HG02798 (cell line): ENCODE results near the gene COBL.

Experiments
- ATAC-seq: cut with Tn5 transposase; IDR thresholded peaks from one replicate; pipeline ENCODE4 v1.9.1; 2021; ENCODE audit warnings: mild to moderate bottlenecking; ENCODE audit not compliant: unreplicated experiment, poor library complexity

COBL gene

GRCh38 chr7:51260516-51260915 lies 56.1 kb downstream of the COBL start:
- no peak for ATAC-seq

DNA sequence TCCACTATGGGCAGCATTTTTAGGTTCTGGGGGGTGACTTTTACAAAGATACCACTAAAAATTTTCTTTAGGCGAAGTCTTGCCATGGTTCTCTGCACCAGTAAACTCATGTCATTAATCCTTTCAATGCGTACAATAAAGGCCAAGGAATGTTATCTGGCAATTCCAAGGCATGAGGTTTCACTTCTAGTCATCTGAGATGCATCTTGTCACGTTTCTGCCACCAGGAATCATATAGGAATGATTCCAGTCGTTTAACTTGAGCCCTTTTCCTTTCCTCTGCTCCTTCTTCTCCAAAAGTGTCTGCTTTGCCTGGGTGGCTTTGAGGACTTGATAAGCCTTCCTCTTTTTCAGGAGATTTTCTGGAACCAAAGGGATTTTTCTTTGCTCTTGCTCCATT lies 56.8 kb downstream of the COBL start:
- no peak for ATAC-seq

- no peak for ATAC-seq
These were observed 59.7 kb downstream of the COBL start for GRCh38 chr7:51256916-51257315.

- ATAC-seq: no peak
These were observed 60.3 kb downstream of the COBL start for GRCh38 chr7:51256209-51256781.

GRCh38 chr7:51255536-51256208 lies 60.9 kb downstream of the COBL start:
- ATAC-seq: no peak

GRCh38 chr7:51255036-51255435 lies 61.6 kb downstream of the COBL start:
- no peak for ATAC-seq

DNA sequence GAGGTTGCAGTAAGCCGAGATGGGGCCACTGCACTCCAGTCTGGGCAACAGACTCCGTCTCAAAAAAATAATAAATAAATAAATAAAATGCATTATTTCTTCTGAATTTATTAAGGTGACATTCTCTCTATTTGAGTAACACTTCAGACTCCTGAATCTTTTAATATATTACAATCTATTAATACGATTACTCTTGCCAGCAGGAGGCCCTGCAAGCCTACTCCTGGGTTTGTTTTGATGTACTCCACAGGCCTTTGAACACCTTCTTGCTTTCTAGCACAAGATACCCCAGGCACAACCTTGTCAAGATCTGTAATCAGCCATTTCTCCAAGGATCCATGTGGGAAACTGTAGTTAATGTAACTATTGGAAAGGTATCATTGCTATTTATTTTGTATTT lies 63.5 kb downstream of the COBL start:
- ATAC-seq: no peak

GRCh38 chr7:51251290-51251689 lies 65.3 kb downstream of the COBL start:
- no peak for ATAC-seq

DNA sequence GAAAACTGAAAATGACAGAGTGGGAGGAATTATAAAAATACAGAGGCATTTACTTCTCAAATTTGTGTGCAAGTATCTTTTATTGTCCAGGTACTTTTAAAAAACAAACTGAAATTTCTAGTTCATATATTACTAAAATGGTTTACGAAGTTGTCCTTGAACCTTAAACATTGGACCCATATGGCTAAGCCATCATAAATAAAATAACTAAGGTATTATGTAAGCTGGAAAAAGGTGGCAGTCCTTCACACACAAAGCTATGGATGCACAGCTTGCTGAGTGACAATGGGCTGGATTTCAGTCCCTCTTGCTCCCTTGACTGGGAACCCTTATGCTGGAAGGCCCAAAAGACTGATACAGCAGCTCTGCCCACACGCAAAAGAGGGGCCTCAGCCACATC lies 66.1 kb downstream of the COBL start:
- ATAC-seq: no peak

DNA sequence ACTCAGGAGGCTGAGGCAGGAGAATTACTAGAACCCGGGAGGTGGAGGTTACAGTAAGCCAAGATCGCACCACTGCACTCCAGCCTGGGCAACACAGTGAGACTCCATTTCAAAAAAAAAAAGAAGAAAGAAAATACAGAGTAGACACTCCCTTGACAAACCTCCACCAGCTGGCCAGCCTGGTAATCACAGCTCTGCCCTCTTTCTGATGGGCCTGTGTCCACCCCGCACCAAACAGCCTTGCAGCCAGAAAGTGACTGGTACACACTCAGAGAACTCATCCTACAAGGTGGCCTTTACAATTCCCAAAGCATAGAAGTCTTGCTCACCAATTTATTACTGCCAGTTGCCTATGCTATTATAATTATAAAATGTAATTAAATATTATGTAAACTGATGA lies 66.6 kb downstream of the COBL start:
- ATAC-seq: no peak

GRCh38 chr7:51249187-51249945 lies 67.2 kb downstream of the COBL start:
- no peak for ATAC-seq

GRCh38 chr7:51246258-51247245 lies 70.1 kb downstream of the COBL start:
- ATAC-seq: no peak

GRCh38 chr7:51244885-51245284 lies 71.7 kb downstream of the COBL start:
- ATAC-seq: no peak

DNA sequence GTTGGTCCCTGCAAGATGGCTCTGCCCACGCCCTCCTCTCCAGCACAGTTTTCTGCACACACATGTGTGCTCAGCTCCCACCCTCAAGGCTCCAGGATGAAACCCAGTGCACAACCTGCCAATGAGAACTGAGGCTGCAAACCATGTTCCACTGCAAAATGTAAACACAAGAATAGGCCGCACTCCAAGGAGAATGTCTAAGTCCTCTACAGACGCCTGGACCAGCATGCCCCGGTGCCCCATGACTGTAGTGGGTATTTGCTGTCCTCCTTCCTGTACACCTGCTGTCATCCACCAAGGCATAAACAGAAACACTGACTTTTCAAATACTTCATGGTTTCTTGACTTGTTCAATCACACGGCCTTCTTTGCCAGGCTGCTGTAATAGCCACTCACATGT lies 72.6 kb downstream of the COBL start:
- no peak for ATAC-seq

DNA sequence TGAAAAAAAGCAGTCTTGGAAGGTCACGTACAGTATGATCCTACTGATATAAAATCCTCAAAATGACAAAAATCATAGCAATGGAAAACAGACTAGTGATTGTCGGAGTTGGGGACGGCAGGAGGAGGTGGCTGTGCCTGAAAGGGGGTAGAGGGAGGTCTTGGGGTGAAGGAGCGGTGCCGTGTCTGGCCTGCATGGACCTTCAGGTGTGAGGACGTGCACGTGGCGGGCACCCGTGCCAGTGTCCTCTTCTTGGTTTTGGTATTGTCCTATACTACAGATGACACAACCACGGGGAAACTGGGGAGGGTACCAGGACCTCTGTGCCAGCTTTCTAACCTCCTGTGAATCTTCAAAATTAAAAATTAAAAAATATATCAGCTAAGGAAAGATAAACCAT lies 73.0 kb downstream of the COBL start:
- ATAC-seq: no peak

GRCh38 chr7:51242881-51243518 lies 73.6 kb downstream of the COBL start:
- no peak for ATAC-seq

DNA sequence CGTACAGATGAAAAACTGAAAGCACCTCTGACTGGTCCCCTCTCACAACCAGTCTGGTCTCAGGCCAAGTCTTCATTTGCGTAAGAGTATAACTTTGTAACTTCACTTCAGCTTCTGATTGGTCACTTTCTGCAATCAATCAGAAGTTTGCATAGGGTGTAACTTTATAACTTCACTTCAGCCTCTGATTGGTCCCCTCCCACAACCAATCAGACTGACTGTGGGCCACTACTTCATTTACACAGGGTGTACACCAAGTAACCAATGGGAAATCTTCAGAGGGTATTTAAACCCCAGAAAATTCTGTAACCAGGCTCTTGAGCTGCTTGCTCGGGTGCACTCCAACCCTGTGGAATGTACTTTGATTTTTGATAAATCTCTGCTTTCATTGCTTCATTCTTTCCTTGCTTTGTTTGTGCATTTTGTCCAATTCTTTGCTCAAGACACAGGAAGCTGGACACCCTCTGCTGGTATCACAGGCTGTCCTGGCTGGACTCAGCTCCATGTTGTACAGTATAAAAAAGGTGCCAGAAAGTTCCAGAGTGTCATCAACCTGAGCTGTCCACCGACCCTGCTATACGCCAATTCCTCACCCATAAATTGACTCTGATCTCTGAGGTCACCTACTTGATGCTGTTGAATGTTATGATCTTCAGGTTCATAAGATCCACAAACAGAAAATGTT lies 74.5 kb downstream of the COBL start:
- no peak for ATAC-seq

GRCh38 chr7:51240868-51241267 lies 75.7 kb downstream of the COBL start:
- ATAC-seq: no peak

DNA sequence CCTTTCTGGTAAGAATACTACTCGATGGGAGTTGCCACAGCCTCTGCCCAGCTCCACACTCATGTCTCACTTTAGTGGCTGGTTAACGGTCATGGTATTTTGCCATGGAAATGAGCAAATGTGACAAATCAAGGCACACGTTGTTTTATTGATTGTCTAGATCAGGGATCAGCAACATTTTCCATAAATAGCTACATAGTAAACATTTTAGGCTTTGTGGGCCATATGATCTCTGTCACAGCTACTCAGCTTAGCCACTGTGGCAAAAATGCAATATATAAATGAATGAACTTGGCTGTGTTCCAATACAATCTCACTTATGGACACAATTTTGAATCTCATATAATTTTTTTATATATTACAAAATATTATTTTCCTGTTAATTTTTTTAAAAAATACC lies 76.9 kb downstream of the COBL start:
- no peak for ATAC-seq
